HepG2 (cell line): ENCODE results near the gene SPNS1. TPM values are rescaled to one million over a fixed set of nuclear protein-coding genes. Genes with fewer than 3 reads are reported as not detected.

Experiments
- CBX5 ChIP-seq: sonication (generic); formaldehyde crosslinking; IDR thresholded peaks from 2 replicates; pipeline ENCODE4 v1.4.0; 2020; ENCODE audit warnings: missing genetic modification reagents, borderline replicate concordance
- CEBPG ChIP-seq: IDR thresholded peaks from 2 replicates; pipeline ENCODE4 v1.6.1; 2016
- DPF2 ChIP-seq: sonication (generic); formaldehyde crosslinking; IDR thresholded peaks from 2 replicates; pipeline ENCODE4 v1.4.0; 2020; ENCODE audit warnings: mild to moderate bottlenecking, low read depth, missing genetic modification reagents, borderline replicate concordance
- KAT7 ChIP-seq: IDR thresholded peaks from 2 replicates; pipeline ENCODE4 v1.6.1; 2018; ENCODE audit warnings: borderline replicate concordance, missing compliant biosample characterization
- MIER3 ChIP-seq: IDR thresholded peaks from 2 replicates; pipeline ENCODE4 v1.6.1; 2016; ENCODE audit warnings: missing compliant biosample characterization, borderline replicate concordance
- NAIF1 ChIP-seq: sonication (generic); formaldehyde crosslinking; IDR thresholded peaks from 2 replicates; pipeline ENCODE4 v1.5.0; 2020; ENCODE audit warnings: mild to moderate bottlenecking, missing genetic modification reagents, borderline replicate concordance
- NFIB ChIP-seq: sonication (generic); formaldehyde crosslinking; IDR thresholded peaks from 2 replicates; pipeline ENCODE4 v1.9.0; 2021; ENCODE audit warnings: missing genetic modification reagents, mild to moderate bottlenecking, borderline replicate concordance
- SP2 ChIP-seq: sonication (generic); formaldehyde crosslinking; IDR thresholded peaks from 2 replicates; pipeline ENCODE4 v1.5.1; 2020; ENCODE audit warnings: mild to moderate bottlenecking, missing genetic modification reagents
- SP4 ChIP-seq: sonication (generic); formaldehyde crosslinking; IDR thresholded peaks from 2 replicates; pipeline ENCODE4 v1.8.1; 2023; ENCODE audit warnings: mild to moderate bottlenecking, missing genetic modification reagents
- XBP1 ChIP-seq: sonication (generic); formaldehyde crosslinking; IDR thresholded peaks from 2 replicates; pipeline ENCODE4 v1.5.0; 2020; ENCODE audit warnings: missing genetic modification reagents
- ZMAT3 ChIP-seq: sonication (generic); formaldehyde crosslinking; conservative IDR thresholded peaks from 2 replicates; pipeline ENCODE4 v1.7.0; 2021; ENCODE audit warnings: missing genetic modification reagents
- ZNF282 ChIP-seq: fragments of 450-650 bp; IDR thresholded peaks from 2 replicates; pipeline ENCODE4 v1.6.1; 2018; ENCODE audit not compliant: partially characterized antibody
- ZNF33A ChIP-seq: sonication (generic); formaldehyde crosslinking; IDR thresholded peaks from 2 replicates; pipeline ENCODE4 v1.5.1; 2020; ENCODE audit warnings: missing genetic modification reagents, mild to moderate bottlenecking, moderate library complexity, borderline replicate concordance
- ZNF382 ChIP-seq: sonication (generic); formaldehyde crosslinking; IDR thresholded peaks from 2 replicates; pipeline ENCODE4 v1.5.0; 2020; ENCODE audit warnings: missing genetic modification reagents, mild to moderate bottlenecking, borderline replicate concordance
- ZNF562 ChIP-seq: sonication (generic); formaldehyde crosslinking; IDR thresholded peaks from 2 replicates; pipeline ENCODE4 v1.8.0; 2022; ENCODE audit warnings: missing genetic modification reagents, borderline replicate concordance
- ZNF605 ChIP-seq: sonication (generic); formaldehyde crosslinking; IDR thresholded peaks from 2 replicates; pipeline ENCODE4 v1.8.0; 2022; ENCODE audit warnings: mild to moderate bottlenecking, missing genetic modification reagents
- polyA plus RNA-seq, 8 experiments: library from polyadenylated mRNA; depleted of rRNA in 3 of 8; stranded (reverse) in 7 of 8; unstranded in 1 of 8; fragments of >200 nt; fragmentation: Illumina TruSeq in 4 of 8; extraction: Trizol in 4 of 8; gene quantifications; 2 replicates each; pipeline versions ENCODE4 v1.2.1 to v1.2.3, GENCODE V29; 2011 to 2016; ENCODE audit warnings: low read depth in 4 of 8, missing spikeins in 1 of 8, mixed read lengths in 1 of 8; ENCODE audit not compliant: insufficient read depth in 1 of 8
- total RNA-seq, 5 experiments: library from RNA; depleted of rRNA; stranded (reverse); fragments of >200 nt; fragmentation: Illumina TruSeq; extraction: Trizol; gene quantifications; 2 replicates each; pipeline ENCODE4 v1.2.3, GENCODE V29; 2016; ENCODE audit warnings: low read depth in 1 of 5
- TF ChIP-seq, protein P1 (sequence below), 2 experiments: sonication (generic) in 1 of 2; formaldehyde crosslinking in 1 of 2; IDR thresholded peaks; 2 replicates each; pipeline versions ENCODE4 v1.4.0 to v1.6.1; 2018 to 2020; ENCODE audit warnings: missing genetic modification reagents in 2 of 2, borderline replicate concordance in 1 of 2, low read depth in 1 of 2, mild to moderate bottlenecking in 1 of 2, missing biosample characterization in 1 of 2
- TF ChIP-seq, protein P2 (sequence below): sonication (generic); formaldehyde crosslinking; IDR thresholded peaks from 2 replicates; pipeline ENCODE4 v1.4.0; 2020; ENCODE audit warnings: missing genetic modification reagents, borderline replicate concordance
- TF ChIP-seq, protein P3 (sequence below): sonication (generic); formaldehyde crosslinking; IDR thresholded peaks from 2 replicates; pipeline ENCODE4 v1.5.1; 2020; ENCODE audit warnings: mild to moderate bottlenecking, missing genetic modification reagents, moderate library complexity

The SPNS1 gene
- total and polyA plus RNA-seq, 2 of the 13 experiments (the other 11 are each of a cell fraction or from before 2014, with no cell fraction given) = 25.6 to 38.8 TPM

DNA sequence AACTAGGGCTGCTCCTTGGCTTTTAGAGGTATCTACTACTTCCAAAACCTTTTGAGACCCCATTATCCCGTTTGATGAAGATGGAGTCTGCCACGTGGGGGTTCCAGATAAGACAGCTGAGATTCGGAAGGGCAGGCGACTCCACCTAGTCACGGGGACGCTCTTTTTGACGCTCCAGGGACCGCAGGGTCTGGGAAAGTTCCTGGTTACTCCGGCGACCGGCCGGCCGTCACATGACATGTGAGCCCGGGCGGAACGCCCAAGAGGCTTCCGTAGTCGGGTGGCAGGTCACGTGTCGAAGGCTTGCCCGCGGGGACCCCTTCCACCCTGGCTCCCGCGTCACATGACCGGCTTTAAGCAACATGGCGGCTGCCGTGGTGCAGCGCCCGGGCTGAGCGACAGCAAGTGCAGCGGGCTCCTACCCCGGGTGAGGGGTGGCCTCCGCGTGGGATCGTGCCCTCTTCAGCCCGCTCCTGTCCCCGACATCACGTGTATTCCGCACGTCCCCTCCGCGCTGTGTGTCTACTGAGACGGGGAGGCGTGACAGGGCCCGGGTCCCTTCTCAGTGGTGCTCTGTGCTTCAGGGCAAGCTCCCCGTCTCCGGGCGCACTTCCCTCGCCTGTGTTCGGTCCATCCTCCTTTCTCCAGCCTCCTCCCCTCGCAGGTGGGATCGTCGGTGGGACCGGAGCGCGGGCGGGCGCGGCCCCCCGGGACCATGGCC is at the start of gene SPNS1 (continued):
- TF ChIP-seq, protein P1, sequence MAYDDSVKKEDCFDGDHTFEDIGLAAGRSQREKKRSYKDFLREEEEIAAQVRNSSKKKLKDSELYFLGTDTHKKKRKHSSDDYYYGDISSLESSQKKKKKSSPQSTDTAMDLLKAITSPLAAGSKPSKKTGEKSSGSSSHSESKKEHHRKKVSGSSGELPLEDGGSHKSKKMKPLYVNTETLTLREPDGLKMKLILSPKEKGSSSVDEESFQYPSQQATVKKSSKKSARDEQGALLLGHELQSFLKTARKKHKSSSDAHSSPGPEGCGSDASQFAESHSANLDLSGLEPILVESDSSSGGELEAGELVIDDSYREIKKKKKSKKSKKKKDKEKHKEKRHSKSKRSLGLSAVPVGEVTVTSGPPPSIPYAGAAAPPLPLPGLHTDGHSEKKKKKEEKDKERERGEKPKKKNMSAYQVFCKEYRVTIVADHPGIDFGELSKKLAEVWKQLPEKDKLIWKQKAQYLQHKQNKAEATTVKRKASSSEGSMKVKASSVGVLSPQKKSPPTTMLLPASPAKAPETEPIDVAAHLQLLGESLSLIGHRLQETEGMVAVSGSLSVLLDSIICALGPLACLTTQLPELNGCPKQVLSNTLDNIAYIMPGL (CRISPR knock-in tag; IDR thresholded peaks at IDR 0.05; ENCODE audit: borderline replicate concordance in 1 of 2, low read depth in 1 of 2) = peak in 1 of 2 experiments; percentile 92; a peak in 3 of 4 replicates
- TF ChIP-seq ZNF282 (no peak), ZNF382 (CRISPR knock-in tag) (no peak), ZNF605 (peak; percentile 83), KAT7 (CRISPR knock-in tag) (no peak), ZNF33A (CRISPR knock-in tag) (no peak), DPF2 (CRISPR knock-in tag) (no peak), NAIF1 (peak; percentile 60; the same call in 1 of the 2 replicates), SP2 (CRISPR knock-in tag) (peak; percentile 73), ZMAT3 (CRISPR knock-in tag) (peak; percentile 72), ZNF562 (no peak), CBX5 (CRISPR knock-in tag) (peak; percentile 92), MIER3 (peak; percentile 96; the same call in 1 of the 2 replicates), NFIB (CRISPR knock-in tag) (no peak), CEBPG (CRISPR knock-in tag) (0 out of 2 replicates have a peak, but pooled peaks have one; percentile 33), XBP1 (0 out of 2 replicates have a peak, but pooled peaks have one; percentile 80), SP4 (peak; percentile 89)
- TF ChIP-seq, protein P2, sequence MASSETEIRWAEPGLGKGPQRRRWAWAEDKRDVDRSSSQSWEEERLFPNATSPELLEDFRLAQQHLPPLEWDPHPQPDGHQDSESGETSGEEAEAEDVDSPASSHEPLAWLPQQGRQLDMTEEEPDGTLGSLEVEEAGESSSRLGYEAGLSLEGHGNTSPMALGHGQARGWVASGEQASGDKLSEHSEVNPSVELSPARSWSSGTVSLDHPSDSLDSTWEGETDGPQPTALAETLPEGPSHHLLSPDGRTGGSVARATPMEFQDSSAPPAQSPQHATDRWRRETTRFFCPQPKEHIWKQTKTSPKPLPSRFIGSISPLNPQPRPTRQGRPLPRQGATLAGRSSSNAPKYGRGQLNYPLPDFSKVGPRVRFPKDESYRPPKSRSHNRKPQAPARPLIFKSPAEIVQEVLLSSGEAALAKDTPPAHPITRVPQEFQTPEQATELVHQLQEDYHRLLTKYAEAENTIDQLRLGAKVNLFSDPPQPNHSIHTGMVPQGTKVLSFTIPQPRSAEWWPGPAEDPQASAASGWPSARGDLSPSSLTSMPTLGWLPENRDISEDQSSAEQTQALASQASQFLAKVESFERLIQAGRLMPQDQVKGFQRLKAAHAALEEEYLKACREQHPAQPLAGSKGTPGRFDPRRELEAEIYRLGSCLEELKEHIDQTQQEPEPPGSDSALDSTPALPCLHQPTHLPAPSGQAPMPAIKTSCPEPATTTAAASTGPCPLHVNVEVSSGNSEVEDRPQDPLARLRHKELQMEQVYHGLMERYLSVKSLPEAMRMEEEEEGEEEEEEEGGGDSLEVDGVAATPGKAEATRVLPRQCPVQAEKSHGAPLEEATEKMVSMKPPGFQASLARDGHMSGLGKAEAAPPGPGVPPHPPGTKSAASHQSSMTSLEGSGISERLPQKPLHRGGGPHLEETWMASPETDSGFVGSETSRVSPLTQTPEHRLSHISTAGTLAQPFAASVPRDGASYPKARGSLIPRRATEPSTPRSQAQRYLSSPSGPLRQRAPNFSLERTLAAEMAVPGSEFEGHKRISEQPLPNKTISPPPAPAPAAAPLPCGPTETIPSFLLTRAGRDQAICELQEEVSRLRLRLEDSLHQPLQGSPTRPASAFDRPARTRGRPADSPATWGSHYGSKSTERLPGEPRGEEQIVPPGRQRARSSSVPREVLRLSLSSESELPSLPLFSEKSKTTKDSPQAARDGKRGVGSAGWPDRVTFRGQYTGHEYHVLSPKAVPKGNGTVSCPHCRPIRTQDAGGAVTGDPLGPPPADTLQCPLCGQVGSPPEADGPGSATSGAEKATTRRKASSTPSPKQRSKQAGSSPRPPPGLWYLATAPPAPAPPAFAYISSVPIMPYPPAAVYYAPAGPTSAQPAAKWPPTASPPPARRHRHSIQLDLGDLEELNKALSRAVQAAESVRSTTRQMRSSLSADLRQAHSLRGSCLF = peak; percentile 90; the same call in 1 of the 2 replicates
- TF ChIP-seq, protein P3, sequence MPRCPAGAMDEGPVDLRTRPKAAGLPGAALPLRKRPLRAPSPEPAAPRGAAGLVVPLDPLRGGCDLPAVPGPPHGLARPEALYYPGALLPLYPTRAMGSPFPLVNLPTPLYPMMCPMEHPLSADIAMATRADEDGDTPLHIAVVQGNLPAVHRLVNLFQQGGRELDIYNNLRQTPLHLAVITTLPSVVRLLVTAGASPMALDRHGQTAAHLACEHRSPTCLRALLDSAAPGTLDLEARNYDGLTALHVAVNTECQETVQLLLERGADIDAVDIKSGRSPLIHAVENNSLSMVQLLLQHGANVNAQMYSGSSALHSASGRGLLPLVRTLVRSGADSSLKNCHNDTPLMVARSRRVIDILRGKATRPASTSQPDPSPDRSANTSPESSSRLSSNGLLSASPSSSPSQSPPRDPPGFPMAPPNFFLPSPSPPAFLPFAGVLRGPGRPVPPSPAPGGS = peak; percentile 71; the same call in 1 of the 2 replicates
